Bronchial epithelial cell (primary cell): ENCODE results near the gene CDK4. TPM values are rescaled to one million over a fixed set of nuclear protein-coding genes. Genes with fewer than 3 reads are reported as not detected.

Experiments used
- DNase-seq: peaks from one replicate; pipeline ENCODE4 v3.0.0-alpha.2; 2010; ENCODE audit warnings: low read depth
- FAIRE-seq: peaks from 2 replicates; lab custom pipeline; 2011; peaks lifted over from hg19 to GRCh38; lab: Jason Lieb, UNC
- H3K27me3 ChIP-seq: 2 replicates; pipeline ENCODE4 v1.5.1; 2011; ENCODE audit warnings: low read length; ENCODE audit not compliant: control insufficient read depth, insufficient read depth
- H3K36me3 ChIP-seq: 2 replicates; pipeline ENCODE4 v1.5.1; 2011; ENCODE audit warnings: low read length; ENCODE audit not compliant: control insufficient read depth, insufficient read depth
- H3K4me3 ChIP-seq: 2 replicates; pipeline ENCODE4 v1.5.1; 2011; ENCODE audit warnings: mild to moderate bottlenecking, low read depth, low read length, control low read depth
- total RNA-seq: library from RNA; depleted of rRNA; stranded (reverse); fragments of >200 nt; gene quantifications from 2 replicates; pipeline ENCODE4 v1.2.1, GENCODE V29; 2014
- TF ChIP-seq, protein P1 (sequence below): IDR thresholded peaks from 2 replicates; pipeline ENCODE4 v1.5.1; 2011; ENCODE audit warnings: mild to moderate bottlenecking, moderate library complexity, low read length, control low read depth, inconsistent platforms; ENCODE audit not compliant: insufficient read depth, severe bottlenecking

CDK4 gene
- total RNA-seq, 1 donor from 2014 or later = 113 TPM

DNA sequence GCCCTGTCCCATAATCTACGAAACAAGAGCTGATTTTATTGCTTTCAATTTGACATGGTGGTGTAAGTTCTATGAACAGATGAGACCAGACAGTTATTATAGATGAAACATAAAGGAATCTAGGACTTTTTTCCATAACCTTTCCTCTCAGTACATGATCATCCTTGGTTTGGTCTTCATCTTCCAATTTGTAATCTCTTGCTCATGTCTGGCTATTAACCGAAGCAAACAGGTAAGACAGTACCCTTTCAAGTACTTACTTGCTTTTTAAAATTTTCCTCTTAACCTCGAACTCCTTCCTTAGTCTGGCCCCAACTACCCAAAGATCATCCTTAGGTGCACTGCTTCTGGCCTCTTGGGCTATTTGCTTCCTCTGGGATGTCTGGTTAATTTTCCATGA, 6.1 kb downstream of the CDK4 start:
- FAIRE-seq (no peak), DNase-seq (no peak)
- TF ChIP-seq, protein P1, sequence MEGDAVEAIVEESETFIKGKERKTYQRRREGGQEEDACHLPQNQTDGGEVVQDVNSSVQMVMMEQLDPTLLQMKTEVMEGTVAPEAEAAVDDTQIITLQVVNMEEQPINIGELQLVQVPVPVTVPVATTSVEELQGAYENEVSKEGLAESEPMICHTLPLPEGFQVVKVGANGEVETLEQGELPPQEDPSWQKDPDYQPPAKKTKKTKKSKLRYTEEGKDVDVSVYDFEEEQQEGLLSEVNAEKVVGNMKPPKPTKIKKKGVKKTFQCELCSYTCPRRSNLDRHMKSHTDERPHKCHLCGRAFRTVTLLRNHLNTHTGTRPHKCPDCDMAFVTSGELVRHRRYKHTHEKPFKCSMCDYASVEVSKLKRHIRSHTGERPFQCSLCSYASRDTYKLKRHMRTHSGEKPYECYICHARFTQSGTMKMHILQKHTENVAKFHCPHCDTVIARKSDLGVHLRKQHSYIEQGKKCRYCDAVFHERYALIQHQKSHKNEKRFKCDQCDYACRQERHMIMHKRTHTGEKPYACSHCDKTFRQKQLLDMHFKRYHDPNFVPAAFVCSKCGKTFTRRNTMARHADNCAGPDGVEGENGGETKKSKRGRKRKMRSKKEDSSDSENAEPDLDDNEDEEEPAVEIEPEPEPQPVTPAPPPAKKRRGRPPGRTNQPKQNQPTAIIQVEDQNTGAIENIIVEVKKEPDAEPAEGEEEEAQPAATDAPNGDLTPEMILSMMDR = no peak
- no peaks in the 10 kb centered on the region for H3K27me3 ChIP-seq
- peak overlapping the region; percentile 73 for H3K4me3 ChIP-seq
- H3K36me3 ChIP-seq = peaks cover 11% of the 10 kb centered on the region

DNA sequence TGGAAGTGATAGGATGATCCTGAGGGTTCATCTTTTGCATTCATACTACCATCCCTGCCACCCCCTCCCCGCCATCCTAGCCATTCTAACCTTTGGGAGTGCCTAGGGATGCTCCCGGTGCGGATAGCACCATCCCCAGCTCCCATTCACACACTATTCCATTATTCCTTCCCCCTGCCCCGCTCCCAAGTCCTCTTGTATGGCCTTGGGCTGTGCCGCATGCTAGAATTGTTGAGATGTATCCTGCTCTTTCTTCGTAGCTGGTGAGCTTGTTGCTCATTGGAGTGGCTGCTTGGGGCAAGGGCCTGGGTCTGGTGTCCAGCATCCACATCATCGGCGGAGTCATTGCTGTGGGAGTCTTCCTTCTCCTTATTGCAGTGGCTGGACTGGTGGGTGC, 6.6 kb downstream of the CDK4 start:
- no peak for FAIRE-seq
- TF ChIP-seq, protein P1 = no peak
- peaks cover 6% of the 10 kb centered on the region for H3K36me3 ChIP-seq
- peak overlapping the region; percentile 73 for H3K4me3 ChIP-seq
- H3K27me3 ChIP-seq = no peaks in the 10 kb centered on the region
- no peak for DNase-seq

DNA sequence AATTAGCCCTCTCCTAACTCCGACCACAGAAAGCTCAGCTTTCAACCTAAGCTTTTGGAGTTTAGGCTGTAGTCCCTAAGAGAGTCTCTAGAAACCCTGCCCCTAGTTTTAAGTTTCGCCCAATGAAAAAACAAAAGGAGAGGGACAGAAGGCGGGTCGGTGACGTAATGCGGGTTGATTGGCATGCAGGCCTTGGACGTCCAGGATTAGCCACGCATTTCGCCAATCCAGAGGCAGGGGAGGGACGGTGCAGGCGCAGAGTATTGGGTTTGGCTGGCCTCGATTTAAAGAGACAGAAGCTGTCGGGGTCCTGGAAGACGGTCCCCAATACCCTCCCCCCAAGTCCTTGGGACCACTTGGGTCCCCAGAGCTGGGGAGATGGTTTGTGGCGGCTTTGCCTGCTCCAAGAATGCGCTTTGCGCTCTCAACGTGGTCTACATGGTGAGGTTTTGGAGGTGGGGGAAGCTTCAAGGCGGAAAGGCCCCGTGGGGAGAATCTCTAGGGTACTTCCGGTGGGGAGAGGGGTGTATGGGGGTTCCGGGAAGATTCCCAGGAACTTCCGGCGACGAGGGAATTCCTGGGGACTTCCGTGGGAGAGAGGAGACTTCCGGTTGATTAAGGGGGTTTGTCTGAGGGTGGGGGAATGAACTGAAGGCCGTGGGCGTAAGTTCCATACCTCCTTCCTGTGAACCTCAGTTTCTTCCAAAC, 7.2 kb downstream of the CDK4 start, which contains the start of gene TSPAN31:
Gene TSPAN31 (plus strand): TSS at position 263 of the 708 bp plus-strand sequence. CDS start 116 bp downstream, at position 379.
- FAIRE-seq (peak; percentile 64), DNase-seq (peak; percentile 96)
- Histone ChIP-seq H3K27me3 (peaks cover 3% of the 10 kb centered on the region), H3K4me3 (peak within 1 kb of the TSS; percentile 73), H3K36me3 (peaks cover 5% of the 10 kb centered on the region)
- TF ChIP-seq, protein P1 = no peak

DNA sequence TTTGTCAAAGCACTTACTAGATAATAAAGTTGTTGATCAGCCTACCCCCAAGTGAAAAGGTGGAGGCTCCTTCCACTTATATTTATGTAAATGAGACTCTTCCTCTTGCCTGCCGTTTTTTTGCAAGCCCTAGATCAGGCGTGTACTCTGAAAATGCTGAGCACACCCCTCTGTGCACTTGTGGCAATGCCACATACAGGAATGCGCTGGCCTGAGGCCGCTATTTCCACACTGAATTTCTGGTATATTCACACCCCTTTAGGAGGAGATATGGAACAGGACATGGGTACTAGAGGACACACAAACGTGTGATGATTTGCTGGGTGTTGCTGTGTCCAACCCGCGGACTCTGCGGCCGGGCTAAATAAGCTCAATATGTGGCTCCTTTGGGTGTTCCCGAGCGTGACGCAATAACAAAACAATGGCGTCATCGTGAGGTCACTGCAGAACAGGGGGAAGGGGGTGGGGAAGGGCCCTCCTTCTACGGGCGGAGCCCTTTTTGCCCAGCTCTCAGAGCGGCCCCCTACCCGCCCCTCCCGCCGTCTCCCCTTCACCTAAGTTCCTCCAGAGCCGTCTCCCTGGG, 7.8 kb downstream of the CDK4 start:
- DNase-seq (no peak), FAIRE-seq (no peak)
- Histone ChIP-seq H3K36me3 (peaks cover 4% of the 10 kb centered on the region), H3K27me3 (peaks cover 9% of the 10 kb centered on the region), H3K4me3 (peak overlapping the region; percentile 73)
- TF ChIP-seq, protein P1 = no peak

GRCh38 chr12:57743769-57744168, 8.3 kb downstream of the CDK4 start:
- no peak for FAIRE-seq
- no peak overlapping the region for H3K4me3 ChIP-seq
- TF ChIP-seq, protein P1 = no peak

More at GRCh38 chr12:57743769-57744168, 8.3 kb downstream of the CDK4 start:
- Histone ChIP-seq H3K27me3 (peaks cover 14% of the 10 kb centered on the region), H3K36me3 (peaks cover 4% of the 10 kb centered on the region)
- no peak for DNase-seq
